Vagina (tissue), 2 donors: ENCODE data around the gene NPTX2. TPM values are rescaled to one million over a fixed set of nuclear protein-coding genes. Genes with fewer than 3 reads are reported as not detected.
"Not testable (repeated sequence)": the region's sequence is repeated elsewhere in the genome, so short reads cannot be mapped to it uniquely, and the experiment has no call there.

ENCODE experiments used
- DNase-seq, 2 donors: peaks; one replicate each; pipeline ENCODE4 v3.0.0-alpha.2; 2017; ENCODE audit errors: extremely low spot score in 2 of 2
- H3K27ac ChIP-seq: fragments of 200-600 bp; sonication (generic); one replicate; pipeline ENCODE4 v1.5.1; 2019
- H3K27me3 ChIP-seq: fragments of 200-600 bp; sonication (generic); one replicate; pipeline ENCODE4 v1.5.1; 2019
- H3K36me3 ChIP-seq, 2 donors: fragments of 200-600 bp; sonication (generic); one replicate each; pipeline ENCODE4 v1.5.1; 2017 to 2019
- H3K4me1 ChIP-seq: fragments of 200-600 bp; sonication (generic); one replicate; pipeline ENCODE4 v1.5.1; 2019
- H3K4me3 ChIP-seq, 2 donors: fragments of 200-600 bp; sonication (generic); 1 replicate in 1 of 2; 2 replicates in 1 of 2; pipeline ENCODE4 v1.5.1; 2016 to 2019
- H3K9me3 ChIP-seq: fragments of 200-600 bp; sonication (generic); one replicate; pipeline ENCODE4 v1.5.1; 2019
- POLR2A ChIP-seq, 2 donors: fragments of 450-650 bp; IDR thresholded peaks; one replicate each; pipeline ENCODE4 v1.6.1; 2017; ENCODE audit warnings: antibody characterized with exemption in 2 of 2, mild to moderate bottlenecking in 2 of 2, moderate library complexity in 2 of 2
- POLR2AphosphoS5 ChIP-seq, 2 donors: sonication (generic); formaldehyde crosslinking; IDR thresholded peaks; one replicate each; pipeline ENCODE4 v1.9.0; 2017; ENCODE audit warnings: antibody characterized with exemption in 2 of 2, mild to moderate bottlenecking in 2 of 2, low read depth in 1 of 2; ENCODE audit not compliant: insufficient read depth in 1 of 2
- intact Hi-C: fragments of 100-400 bp; cut with DNase I; formaldehyde crosslinking; loops from one replicate; pipeline ENCODE4 v1.15.1; 2023
- total RNA-seq: library from RNA; depleted of rRNA; stranded (reverse); fragments of >200 nt; gene quantifications from one replicate; pipeline ENCODE4 v1.2.3, GENCODE V29; 2016
- TF ChIP-seq, protein P1 (sequence below), 3 experiments: fragments of 450-650 bp in 2 of 3; fragments of 200-600 bp in 1 of 3; sonication (generic) in 1 of 3; IDR thresholded peaks; one replicate each; pipeline ENCODE4 v1.5.1; 2017 to 2019; ENCODE audit warnings: antibody characterized with exemption in 3 of 3, mild to moderate bottlenecking in 2 of 3, moderate library complexity in 2 of 3

The NPTX2 gene
- total RNA-seq, 1 donor from 2014 or later = 13.0 TPM

DNA sequence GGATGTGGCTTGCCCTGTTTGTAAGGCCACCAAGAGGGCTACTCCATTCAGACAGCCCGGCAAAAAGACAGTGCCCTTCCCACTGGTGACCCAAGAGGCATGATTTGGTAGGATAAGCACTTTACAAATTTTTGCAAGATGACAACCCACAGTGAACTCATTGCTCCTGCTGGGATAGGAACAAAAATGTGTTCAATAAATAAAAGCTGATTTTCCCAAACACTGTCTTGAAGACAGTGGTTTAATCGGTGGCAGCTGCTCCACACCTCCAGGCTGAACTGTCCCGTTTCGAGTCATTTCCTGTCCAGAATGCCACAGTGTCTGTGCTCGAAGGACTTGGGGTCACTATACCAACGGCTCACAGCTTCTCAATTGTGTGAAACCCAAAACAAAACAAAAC is 45.1 kb upstream of the NPTX2 start:
- Histone ChIP-seq H3K4me1 (no peaks in the 10 kb centered on the region), H3K4me3 (no peak overlapping the region), H3K36me3 (no peaks in the 10 kb centered on the region), H3K27ac (no peak overlapping the region), H3K27me3 (no peaks in the 10 kb centered on the region), H3K9me3 (peaks cover 8% of the 10 kb centered on the region)
- intact Hi-C loops = no loop called here
- TF ChIP-seq POLR2AphosphoS5 (IDR thresholded peaks at IDR 0.05; ENCODE audit: insufficient read depth in 1 of 2, low read depth in 1 of 2) = no peak
- no peak for TF ChIP-seq POLR2A (IDR thresholded peaks at IDR 0.05)
- DNase-seq = no peak

DNA sequence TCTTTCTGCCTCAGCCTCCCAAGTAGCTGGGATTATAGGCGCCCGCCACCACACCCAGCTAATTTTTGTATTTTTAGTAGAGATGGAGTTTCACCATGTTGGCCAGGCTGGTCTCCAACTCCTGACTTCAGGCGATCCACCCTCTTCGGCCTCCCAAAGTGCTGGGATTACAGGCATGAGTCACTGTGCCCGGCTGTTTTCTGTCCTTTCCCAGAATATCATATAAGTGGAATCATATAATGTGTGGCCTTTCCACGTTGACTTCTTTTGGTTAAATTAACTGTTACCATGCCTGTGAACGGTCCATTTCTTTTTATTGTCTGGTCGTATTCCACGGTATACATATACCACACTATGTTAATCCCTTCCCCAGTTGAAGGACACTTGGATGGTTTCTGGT is 44.4 kb upstream of the NPTX2 start:
- H3K27me3 ChIP-seq, H3K27ac ChIP-seq, DNase-seq, intact Hi-C loops, H3K4me1 ChIP-seq, H3K4me3 ChIP-seq, H3K9me3 ChIP-seq, H3K36me3 ChIP-seq: not testable (repeated sequence)

DNA sequence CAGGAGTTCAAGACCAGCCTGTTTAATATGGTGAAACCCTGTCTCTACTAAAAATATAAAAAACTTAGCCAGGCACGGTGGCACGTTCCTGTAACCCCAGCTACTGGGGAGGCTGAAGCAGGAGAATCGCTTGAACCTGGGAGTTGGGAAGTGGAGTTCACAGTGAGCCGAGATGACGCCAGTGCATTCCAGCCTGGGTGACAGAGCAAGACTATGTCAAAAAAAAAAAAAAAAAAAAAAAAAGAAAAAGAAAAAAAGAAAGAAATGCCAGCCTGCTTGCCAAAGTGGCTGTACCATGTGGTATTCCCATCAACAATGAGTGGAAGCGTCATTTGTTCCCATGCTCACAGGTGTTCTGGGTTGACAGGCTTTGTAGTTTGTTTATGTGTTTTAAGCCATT is 43.3 kb upstream of the NPTX2 start:
- Histone ChIP-seq H3K4me3 (no peak overlapping the region), H3K4me1 (no peaks in the 10 kb centered on the region), H3K36me3 (no peaks in the 10 kb centered on the region), H3K27ac (no peak overlapping the region), H3K27me3 (no peaks in the 10 kb centered on the region), H3K9me3 (peaks cover 8% of the 10 kb centered on the region)
- no peak for DNase-seq
- TF ChIP-seq POLR2A (IDR thresholded peaks at IDR 0.05) = no peak
- no peak for TF ChIP-seq POLR2AphosphoS5 (IDR thresholded peaks at IDR 0.05; ENCODE audit: insufficient read depth in 1 of 2, low read depth in 1 of 2)
- TF ChIP-seq, protein P1, sequence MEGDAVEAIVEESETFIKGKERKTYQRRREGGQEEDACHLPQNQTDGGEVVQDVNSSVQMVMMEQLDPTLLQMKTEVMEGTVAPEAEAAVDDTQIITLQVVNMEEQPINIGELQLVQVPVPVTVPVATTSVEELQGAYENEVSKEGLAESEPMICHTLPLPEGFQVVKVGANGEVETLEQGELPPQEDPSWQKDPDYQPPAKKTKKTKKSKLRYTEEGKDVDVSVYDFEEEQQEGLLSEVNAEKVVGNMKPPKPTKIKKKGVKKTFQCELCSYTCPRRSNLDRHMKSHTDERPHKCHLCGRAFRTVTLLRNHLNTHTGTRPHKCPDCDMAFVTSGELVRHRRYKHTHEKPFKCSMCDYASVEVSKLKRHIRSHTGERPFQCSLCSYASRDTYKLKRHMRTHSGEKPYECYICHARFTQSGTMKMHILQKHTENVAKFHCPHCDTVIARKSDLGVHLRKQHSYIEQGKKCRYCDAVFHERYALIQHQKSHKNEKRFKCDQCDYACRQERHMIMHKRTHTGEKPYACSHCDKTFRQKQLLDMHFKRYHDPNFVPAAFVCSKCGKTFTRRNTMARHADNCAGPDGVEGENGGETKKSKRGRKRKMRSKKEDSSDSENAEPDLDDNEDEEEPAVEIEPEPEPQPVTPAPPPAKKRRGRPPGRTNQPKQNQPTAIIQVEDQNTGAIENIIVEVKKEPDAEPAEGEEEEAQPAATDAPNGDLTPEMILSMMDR (IDR thresholded peaks at IDR 0.05) = no peak
- intact Hi-C loops = no loop called here

DNA sequence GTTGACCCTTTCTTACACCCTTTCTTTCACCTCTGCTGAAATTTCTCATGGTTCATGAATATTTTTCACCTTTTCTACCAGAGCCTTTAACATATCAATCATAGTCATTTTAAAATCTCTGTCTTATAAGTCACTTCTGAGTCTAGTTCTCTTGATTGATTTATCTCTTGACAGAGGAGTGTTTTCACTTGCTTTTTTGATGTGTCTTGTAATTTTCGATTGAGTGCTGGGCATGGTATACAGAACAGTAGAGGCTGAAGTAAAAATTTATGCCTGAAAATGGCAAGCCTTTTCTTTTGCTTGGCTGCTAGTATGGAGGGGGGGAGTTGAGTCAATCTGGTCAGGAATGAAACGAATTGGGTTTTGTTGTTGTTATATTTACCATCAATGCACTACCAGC is 41.2 kb upstream of the NPTX2 start:
- Histone ChIP-seq H3K27me3 (no peaks in the 10 kb centered on the region), H3K27ac (no peak overlapping the region), H3K36me3 (no peaks in the 10 kb centered on the region), H3K4me1 (no peaks in the 10 kb centered on the region), H3K4me3 (no peak overlapping the region), H3K9me3 (peaks cover 8% of the 10 kb centered on the region)
- intact Hi-C loops = no loop called here
- no peak for TF ChIP-seq POLR2A (IDR thresholded peaks at IDR 0.05)
- TF ChIP-seq, protein P1 (IDR thresholded peaks at IDR 0.05) = no peak
- TF ChIP-seq POLR2AphosphoS5 (IDR thresholded peaks at IDR 0.05; ENCODE audit: insufficient read depth in 1 of 2, low read depth in 1 of 2) = no peak
- no peak for DNase-seq

DNA sequence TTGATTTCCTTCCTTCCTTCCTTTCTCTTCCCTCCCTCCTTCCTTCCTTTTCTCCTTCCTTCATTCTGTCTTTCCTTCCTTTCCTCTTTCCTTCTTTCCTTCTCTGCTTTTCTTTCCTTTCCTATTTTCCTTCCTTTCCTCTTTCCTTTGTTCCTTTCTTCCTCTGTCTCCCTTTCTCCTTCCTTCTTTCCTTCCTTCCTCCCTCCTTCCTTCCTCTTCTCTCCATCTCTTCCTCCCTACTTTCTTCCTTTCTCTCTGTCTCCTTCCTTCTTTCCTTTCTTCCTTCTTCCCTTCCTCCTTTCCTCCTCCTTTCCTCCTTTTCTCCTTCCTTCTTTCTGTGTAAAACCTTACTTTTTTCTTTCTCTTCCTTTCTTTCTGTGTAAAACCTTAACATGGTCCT is 32.3 kb upstream of the NPTX2 start:
- H3K4me1 ChIP-seq = no peaks in the 10 kb centered on the region
- H3K4me3 ChIP-seq = no peak overlapping the region
- intact Hi-C loops = no loop called here
- no peak for TF ChIP-seq POLR2A (IDR thresholded peaks at IDR 0.05)
- H3K27ac ChIP-seq = no peak overlapping the region
- H3K36me3 ChIP-seq = no peaks in the 10 kb centered on the region
- no peaks in the 10 kb centered on the region for H3K27me3 ChIP-seq
- H3K9me3 ChIP-seq = no peaks in the 10 kb centered on the region
- DNase-seq = no peak

DNA sequence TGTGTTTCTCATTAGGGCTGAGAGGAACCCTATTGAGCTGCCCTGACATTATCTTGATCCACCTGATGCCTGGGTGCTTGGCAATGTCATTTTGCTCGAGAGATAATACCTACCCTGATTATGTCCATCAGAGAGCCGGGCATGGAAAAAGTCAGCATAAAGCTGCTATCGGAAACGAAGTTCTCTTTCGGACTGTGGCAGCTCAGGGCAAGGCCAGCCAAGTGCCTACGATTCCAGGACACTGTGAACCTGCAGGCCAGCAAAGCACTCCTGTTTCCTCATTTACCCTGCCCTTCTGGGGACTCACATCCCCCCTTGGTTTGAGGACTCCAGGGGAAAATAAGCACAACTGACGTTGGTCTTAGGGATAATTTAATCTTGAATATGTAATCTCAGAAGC is 25.2 kb upstream of the NPTX2 start:
- Histone ChIP-seq H3K9me3 (no peaks in the 10 kb centered on the region), H3K27me3 (no peaks in the 10 kb centered on the region), H3K4me1 (no peaks in the 10 kb centered on the region), H3K27ac (no peak overlapping the region), H3K4me3 (no peak overlapping the region), H3K36me3 (no peaks in the 10 kb centered on the region)
- intact Hi-C loops = no loop called here
- no peak for TF ChIP-seq POLR2A (IDR thresholded peaks at IDR 0.05)
- TF ChIP-seq, protein P1 (IDR thresholded peaks at IDR 0.05) = no peak
- no peak for TF ChIP-seq POLR2AphosphoS5 (IDR thresholded peaks at IDR 0.05; ENCODE audit: insufficient read depth in 1 of 2, low read depth in 1 of 2)
- DNase-seq = no peak

DNA sequence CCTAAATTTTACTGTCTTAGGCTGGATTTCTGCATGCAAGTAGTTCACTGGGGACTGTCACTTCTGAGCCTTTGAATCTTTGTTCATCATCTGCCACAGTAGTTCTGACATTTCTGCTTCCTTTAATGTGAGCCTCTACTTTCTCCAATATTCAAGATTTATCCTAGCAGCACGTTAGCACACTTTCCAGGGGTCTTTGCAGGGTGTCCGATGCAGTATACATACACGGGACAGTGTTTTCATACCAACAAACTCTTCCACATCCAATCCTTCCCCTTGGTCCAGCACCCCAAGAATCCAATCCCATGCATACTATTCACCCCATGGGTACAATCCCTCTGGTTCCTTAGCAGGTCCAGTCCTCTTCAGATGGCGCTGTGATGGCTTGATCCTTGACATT is 22.7 kb upstream of the NPTX2 start:
- Histone ChIP-seq H3K4me1 (no peaks in the 10 kb centered on the region), H3K27ac (no peak overlapping the region), H3K27me3 (no peaks in the 10 kb centered on the region), H3K9me3 (no peaks in the 10 kb centered on the region), H3K36me3 (no peaks in the 10 kb centered on the region), H3K4me3 (no peak overlapping the region)
- TF ChIP-seq POLR2A (IDR thresholded peaks at IDR 0.05) = no peak
- TF ChIP-seq, protein P1 (IDR thresholded peaks at IDR 0.05) = no peak
- TF ChIP-seq POLR2AphosphoS5 (IDR thresholded peaks at IDR 0.05; ENCODE audit: insufficient read depth in 1 of 2, low read depth in 1 of 2) = no peak
- intact Hi-C loops = no loop called here
- no peak for DNase-seq
